Measurements from ENCODE around the gene BDKRB1.

BDKRB1 gene

DNA sequence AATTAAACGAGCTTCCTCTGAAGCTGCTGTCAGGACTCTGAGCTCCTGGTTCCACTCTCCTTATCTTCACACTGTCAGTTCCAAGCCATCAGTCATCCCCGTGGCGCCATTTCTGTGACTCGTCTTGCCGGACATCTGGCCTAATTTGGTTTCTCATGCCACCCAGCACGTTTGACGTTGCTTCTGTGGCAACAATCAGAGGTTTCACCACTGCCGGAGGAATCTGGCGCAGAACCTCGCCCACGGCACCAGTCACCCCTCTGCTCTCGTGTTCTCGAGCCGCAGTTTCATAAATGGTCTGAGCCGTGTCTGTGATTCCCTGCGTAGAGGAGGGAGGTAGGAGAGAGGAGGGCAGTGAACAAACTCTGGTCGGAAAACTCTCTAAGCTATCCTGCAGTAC is 29.7 kb downstream of the BDKRB1 start:
- DNase-seq: no peak

DNA sequence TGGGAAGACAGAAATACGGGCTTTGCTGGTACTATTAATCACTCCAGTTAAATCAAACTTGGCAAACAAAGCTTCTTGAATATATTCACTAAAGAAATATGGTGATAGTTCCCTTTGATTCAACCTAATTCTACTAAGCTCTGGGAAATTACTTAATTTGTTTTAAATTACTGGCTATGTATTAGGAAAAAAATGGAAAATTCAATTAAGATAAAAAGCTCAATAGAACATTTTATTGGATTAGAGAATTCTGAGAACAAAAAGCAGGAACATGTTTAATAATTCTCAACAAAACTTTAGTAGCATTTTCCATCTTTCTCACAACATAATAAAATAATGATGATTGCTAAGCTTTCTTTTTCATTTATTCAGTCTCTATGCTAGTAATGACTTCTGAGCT is 30.2 kb downstream of the BDKRB1 start:
- no peak for DNase-seq

DNA sequence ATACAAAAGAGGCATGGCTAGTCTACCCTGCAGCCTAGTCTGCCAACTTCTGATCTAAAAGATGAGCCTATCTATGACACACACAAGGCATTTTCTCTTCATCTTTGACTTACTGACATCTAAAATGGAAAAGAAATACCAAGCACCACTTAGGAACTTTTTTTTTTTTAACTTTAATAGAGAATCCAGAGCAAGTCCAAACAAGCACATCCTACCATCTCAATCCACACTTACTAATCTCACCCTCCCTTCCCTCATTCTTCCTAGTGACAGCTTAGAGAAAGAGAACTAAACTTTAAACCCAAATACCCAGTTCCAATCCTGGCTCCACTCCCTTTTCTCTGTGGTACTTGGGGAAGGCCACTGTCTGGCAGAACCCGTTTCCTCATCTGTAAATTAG is 31.8 kb downstream of the BDKRB1 start:
- DNase-seq: no peak

- DNase-seq: no peak
Observed at GRCh38 chr14:96294246-96294645, 38.2 kb downstream of the BDKRB1 start.

GRCh38 chr14:96297000-96297399 is 41.0 kb downstream of the BDKRB1 start:
- DNase-seq: no peak

DNA sequence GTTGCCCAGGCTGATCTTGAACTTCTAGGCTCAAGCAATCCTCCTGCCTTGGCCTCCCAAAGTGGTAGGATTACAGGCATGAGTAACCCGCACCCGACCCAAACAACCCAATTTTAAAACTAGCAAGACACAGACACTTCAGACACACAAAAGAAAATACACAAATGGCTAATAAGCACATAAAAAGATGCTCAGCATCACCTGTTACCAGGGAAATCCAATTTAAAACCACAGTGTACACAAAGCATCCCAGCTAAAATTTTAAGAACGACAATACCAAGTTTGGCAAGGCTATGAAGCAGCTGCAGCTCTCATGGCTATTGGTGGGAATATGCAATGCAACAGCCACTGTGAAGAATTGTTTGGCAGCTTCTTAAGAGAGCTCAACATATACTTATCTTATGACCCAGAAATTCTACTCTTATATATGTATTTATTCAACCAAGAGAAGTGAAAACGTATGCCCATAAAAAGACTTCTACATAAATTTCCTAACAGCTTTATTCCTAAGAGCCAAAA is 42.0 kb downstream of the BDKRB1 start:
- DNase-seq: no peak

- DNase-seq: no peak
Observed at GRCh38 chr14:96299441-96299840, 43.4 kb downstream of the BDKRB1 start.

GRCh38 chr14:96303981-96304380 is 48.0 kb downstream of the BDKRB1 start:
- DNase-seq: no peak

DNA sequence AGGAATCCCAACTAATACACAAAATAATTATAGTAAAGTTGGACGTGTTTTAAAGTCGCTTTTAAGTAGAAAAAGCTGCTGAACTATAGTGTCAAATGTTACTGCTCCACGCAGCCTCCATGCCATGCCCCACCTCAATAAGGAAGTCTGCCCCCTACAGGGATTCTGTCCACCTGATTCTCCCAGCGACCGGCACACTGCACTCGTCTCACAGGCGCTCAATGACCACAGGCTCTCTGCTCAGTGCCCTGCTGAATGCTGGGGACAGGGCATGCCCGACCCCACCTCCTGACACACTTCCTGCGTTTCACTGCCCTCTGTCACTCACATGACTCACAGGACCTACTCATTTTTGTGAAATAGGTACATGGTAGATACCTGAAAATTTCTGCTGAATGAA is 48.9 kb downstream of the BDKRB1 start:
- DNase-seq: no peak

GRCh38 chr14:96307434-96307833 is 51.4 kb downstream of the BDKRB1 start:
- DNase-seq: no peak

DNA sequence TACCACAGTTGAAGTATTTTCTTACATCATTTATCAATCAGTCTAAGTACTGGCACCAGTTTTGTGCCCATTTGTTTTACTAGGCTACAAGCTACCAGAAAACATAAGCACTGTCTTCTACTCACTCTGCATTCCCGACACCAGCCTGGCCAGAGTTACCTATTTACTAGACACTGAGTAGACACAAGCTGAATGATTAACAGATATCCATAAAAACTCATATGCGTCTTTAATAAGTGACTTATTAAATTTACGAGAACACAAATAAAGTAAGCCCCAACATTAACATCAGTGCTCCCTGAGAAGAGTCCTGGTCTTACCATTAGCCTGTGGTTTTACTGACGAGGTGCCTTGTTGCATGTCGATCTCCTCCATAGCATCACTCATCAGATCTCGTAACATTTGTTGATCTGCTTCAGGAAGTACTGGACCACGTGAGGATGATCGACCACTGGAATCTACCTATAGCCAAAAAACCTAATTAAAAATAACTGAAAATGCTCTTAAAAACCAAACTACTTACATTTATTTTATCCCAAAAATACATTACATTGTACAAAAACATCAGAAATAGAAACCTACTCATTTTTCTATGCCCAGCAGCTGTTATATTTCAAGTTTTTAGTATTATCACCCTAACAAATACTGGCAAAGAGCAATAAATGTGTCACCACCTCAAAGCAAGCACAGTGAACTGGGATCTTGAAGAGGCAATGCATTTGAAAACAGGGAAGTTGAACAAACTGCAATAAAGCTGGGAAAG is 53.3 kb downstream of the BDKRB1 start:
- DNase-seq: no peak

DNA sequence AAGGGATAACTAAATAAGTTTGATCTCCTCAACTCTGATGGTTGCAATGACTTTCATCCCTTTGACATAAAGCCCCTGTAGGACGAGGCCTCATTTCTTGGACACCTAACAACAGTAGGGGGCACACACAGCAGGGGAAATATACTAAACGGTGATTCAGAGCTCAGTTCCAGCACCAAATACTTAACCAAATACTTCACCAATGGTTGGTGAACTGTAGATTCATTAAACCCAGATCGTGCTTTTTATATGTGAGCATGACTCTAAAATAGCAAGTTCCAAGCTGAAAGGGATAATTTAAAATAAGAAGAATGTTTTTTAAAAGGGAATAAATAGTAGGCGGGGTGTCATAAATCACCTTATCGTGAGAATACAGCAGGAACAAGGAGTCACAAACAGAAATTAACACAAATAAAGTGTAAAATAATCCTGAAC is 53.9 kb downstream of the BDKRB1 start:
- DNase-seq: no peak

DNA sequence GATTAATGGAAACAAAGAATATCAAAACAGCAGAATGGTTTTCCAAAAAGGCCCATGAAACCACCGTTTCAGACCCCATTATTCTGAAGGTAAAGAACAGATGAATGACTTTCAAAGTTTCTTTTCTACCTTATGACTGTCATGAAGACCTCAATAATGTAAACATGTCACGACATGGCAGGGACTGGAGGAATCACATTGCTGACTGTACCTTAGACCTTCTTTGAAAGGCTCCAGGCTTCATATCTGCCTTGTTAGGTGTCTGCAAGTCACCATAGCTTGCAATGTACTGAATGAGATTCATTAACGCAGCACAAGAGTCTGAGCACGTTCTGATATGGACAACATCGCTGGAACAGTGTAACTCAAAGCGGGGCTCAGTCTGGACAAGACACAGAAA is 54.9 kb downstream of the BDKRB1 start:
- no peak for DNase-seq

All from activated CD8-positive, alpha-beta memory T cell treated with anti-CD3 and anti-CD28 coated beads for 24 hours (primary cell).